Adrenal gland (tissue), 5 donors: ENCODE results near the gene AGTPBP1.

ENCODE experiments used
- POLR2A ChIP-seq, 2 donors: fragments of 450-650 bp; IDR thresholded peaks; one replicate each; pipeline ENCODE4 v1.6.1; 2017; ENCODE audit warnings: antibody characterized with exemption in 2 of 2, mild to moderate bottlenecking in 2 of 2, moderate library complexity in 1 of 2
- TF ChIP-seq, protein P1 (sequence below), 6 experiments: fragments of 450-650 bp in 4 of 6; fragments of 200-600 bp in 2 of 6; sonication (generic) in 1 of 6; IDR thresholded peaks; 1 replicate in 5 of 6; 2 replicates in 1 of 6; pipeline versions ENCODE4 v1.5.1 to v1.8.0; 2016 to 2021; ENCODE audit warnings: antibody characterized with exemption in 6 of 6, mild to moderate bottlenecking in 2 of 6, moderate library complexity in 1 of 6
- donor health status: DM: no; HTN: no; CAD: no.

- TF ChIP-seq, protein P1, sequence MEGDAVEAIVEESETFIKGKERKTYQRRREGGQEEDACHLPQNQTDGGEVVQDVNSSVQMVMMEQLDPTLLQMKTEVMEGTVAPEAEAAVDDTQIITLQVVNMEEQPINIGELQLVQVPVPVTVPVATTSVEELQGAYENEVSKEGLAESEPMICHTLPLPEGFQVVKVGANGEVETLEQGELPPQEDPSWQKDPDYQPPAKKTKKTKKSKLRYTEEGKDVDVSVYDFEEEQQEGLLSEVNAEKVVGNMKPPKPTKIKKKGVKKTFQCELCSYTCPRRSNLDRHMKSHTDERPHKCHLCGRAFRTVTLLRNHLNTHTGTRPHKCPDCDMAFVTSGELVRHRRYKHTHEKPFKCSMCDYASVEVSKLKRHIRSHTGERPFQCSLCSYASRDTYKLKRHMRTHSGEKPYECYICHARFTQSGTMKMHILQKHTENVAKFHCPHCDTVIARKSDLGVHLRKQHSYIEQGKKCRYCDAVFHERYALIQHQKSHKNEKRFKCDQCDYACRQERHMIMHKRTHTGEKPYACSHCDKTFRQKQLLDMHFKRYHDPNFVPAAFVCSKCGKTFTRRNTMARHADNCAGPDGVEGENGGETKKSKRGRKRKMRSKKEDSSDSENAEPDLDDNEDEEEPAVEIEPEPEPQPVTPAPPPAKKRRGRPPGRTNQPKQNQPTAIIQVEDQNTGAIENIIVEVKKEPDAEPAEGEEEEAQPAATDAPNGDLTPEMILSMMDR (IDR thresholded peaks at IDR 0.05) = no peak
- TF ChIP-seq POLR2A (IDR thresholded peaks at IDR 0.05) = no peak
Measured at GRCh38 chr9:85640425-85640824, 101.3 kb downstream of the AGTPBP1 start.
